Measurements from ENCODE around the gene CCL17.

DNA sequence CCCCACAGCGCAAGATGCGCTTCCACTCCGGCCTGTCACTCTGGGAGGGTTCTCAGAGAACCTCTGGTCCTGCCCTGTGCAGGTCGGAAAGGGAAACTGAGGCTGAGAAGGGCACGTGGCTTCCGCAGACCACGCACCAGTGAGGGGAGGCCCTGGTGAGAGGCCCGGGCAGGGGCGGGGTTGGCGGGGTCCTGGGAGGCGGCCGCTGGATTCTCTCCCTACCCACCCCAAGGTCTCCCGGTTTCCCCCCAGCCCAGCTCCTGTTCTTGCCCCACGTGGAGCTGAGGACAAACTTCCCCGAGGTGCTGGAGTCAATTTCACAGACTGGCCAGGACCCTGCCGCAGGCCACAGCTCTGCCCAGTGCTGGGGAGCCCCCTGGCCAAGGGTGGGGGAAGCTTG is 11.5 kb downstream of the CCL17 start:
- TF ChIP-seq POLR2AphosphoS5 (IDR thresholded peaks at IDR 0.05; ENCODE audit: borderline replicate concordance, low read depth, low read length) (no peak), EZH2 (IDR thresholded peaks at IDR 0.05) (no peak)

Data from SK-N-MC (cell line).